Aortic smooth muscle cell (primary cell): ENCODE results near the gene PTN. TPM values are rescaled to one million over a fixed set of nuclear protein-coding genes. Genes with fewer than 3 reads are reported as not detected.

Source experiments
- total RNA-seq: library from RNA; depleted of rRNA; stranded (reverse); fragments of >200 nt; gene quantifications from 2 replicates; pipeline ENCODE4 v1.2.3, GENCODE V29; 2014

PTN gene, protein sequence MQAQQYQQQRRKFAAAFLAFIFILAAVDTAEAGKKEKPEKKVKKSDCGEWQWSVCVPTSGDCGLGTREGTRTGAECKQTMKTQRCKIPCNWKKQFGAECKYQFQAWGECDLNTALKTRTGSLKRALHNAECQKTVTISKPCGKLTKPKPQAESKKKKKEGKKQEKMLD
- total RNA-seq = 20.6 and 43.0 TPM in 2 replicates

DNA sequence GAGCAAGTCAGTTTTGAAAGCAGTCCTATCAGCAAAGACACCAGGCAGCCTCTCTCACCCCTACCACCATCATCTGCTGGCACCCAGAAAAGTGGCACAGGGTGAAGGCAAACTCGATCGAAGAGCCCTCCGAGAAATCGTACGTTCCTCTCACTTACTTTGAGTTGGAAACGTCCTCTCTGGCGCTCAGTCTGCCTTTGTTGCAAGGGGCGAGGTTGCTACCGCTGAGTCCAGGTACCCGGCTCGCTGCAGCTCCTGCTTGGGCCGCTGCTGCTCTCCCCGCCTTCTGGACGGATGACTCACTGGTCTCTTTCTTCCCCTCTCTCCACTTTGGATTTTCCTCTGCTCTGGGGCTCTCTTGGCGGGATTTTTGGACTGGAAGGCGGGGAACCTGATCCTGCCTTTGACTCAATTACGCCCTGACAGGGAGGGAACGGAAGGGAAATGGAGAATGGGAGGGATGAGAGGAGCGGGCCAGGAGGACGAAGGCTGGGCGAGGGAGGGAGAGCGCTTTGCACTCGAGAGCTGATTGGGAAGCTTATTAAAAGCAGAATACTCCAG, at the start of gene PTN:
PTN (minus strand) TSS at position 453 of the 561 bp plus-strand sequence. CDS start 88,760 bp downstream, outside the sequence.

